ENCODE results near the gene LRRC71. TPM values are rescaled to one million over a fixed set of nuclear protein-coding genes. Genes with fewer than 3 reads are reported as not detected.
A peak's percentile ranks its signal among the peaks of the same experiment; 100 is the strongest.

Gene LRRC71
- total and polyA plus RNA-seq, 2 of the 4 experiments (the other 2 are of a cell fraction) = 0.50 TPM; not detected in 1

- Histone ChIP-seq H2BK5ac (ENCODE audit: low read depth, low read length, poor library complexity, severe bottlenecking) (peak within 1 kb of the TSS; percentile 92), H2AK5ac (ENCODE audit: low read depth, low read length) (peak within 1 kb of the TSS; percentile 43), H3K23ac (ENCODE audit: low read depth, low read length) (peak within 1 kb of the TSS; percentile 26), H2BK20ac (ENCODE audit: low read depth, low read length) (peak within 1 kb of the TSS; percentile 67; the same call in 1 of the 2 replicates), H2BK15ac (ENCODE audit: low read depth, low read length) (peak within 1 kb of the TSS; percentile 91; the same call in 2 of the 3 replicates), H2BK120ac (ENCODE audit: low read depth, low read length) (peak within 1 kb of the TSS; percentile 88), H4K5ac (ENCODE audit: low read depth, low read length) (peak within 1 kb of the TSS; percentile 55), H3K27me3 (ENCODE audit: control insufficient read depth, insufficient read depth, low read length) (peaks cover 6% of the 10 kb centered on the region), H3K4ac (ENCODE audit: low read depth, low read length) (peak within 1 kb of the TSS; percentile 78), H3K9me1 (ENCODE audit: insufficient read depth, low read length) (peaks cover 14% of the 10 kb centered on the region), H3K79me1 (ENCODE audit: low read depth in 1 of 2, low read length in 2 of 2) (peaks cover 4 to 46% of the 10 kb centered on the region in 2 experiments), H3K9me3 (ENCODE audit: control insufficient read depth, insufficient read depth, low read length) (no peaks in the 10 kb centered on the region), H3K4me1 (ENCODE audit: control insufficient read depth, insufficient read depth, low read length) (peaks cover 31% of the 10 kb centered on the region), H4K91ac (ENCODE audit: insufficient read depth, low read depth, low read length) (peak within 1 kb of the TSS; percentile 87), H4K8ac (ENCODE audit: low read depth in 2 of 2, low read length in 2 of 2) (peak within 1 kb of the TSS; percentile 58 to 86), H2AK9ac (replicated peaks; ENCODE audit: low read depth, low read length, poor library complexity) (peak within 1 kb of the TSS; percentile 96), H3K4me3 (ENCODE audit: insufficient read depth, low read depth, low read length) (peak within 1 kb of the TSS; percentile 52), H3K9ac (ENCODE audit: low read depth, low read length) (peak within 1 kb of the TSS; percentile 77), H3K4me2 (ENCODE audit: low read depth, low read length) (peak within 1 kb of the TSS; percentile 90), H3K18ac (ENCODE audit: low read depth, low read length) (peak within 1 kb of the TSS; percentile 27), H3K14ac (replicated peaks; ENCODE audit: low read depth, low read length) (peak within 1 kb of the TSS; percentile 41), H3K36me3 (ENCODE audit: control insufficient read depth, insufficient read depth, low read length) (no peaks in the 10 kb centered on the region), H4K20me1 (ENCODE audit: insufficient read depth, low read length) (peaks cover 2% of the 10 kb centered on the region; the same call in 1 of the 2 replicates), H3K27ac (ENCODE audit: insufficient read depth, low read length) (peak within 1 kb of the TSS; percentile 68), H2AFZ (replicated peaks; ENCODE audit: low read length, poor library complexity) (peak within 1 kb of the TSS; percentile 91), H3K56ac (ENCODE audit: extremely low read depth, insufficient read depth, low read length) (peak within 1 kb of the TSS; percentile 30; the same call in 1 of the 2 replicates)
- in situ Hi-C loops (cut with MboI; ENCODE audit: low sequenced_read_pairs) (loop anchor here (5.0 kb wide), 1 partner anchor 34 kb away; no protein-coding TSS in a partner anchor), intact Hi-C loops (cut with micrococcal nuclease) (no loop called here), dilution Hi-C loops (cut with HindIII; ENCODE audit: low sequenced_read_pairs, unreplicated experiment) (no loop called here)
- ChIA-PET CTCF (interaction anchor here (0.6 to 4.1 kb wide), 8 partner anchors 27 to 1446 kb away, joined by 3 to 24 read pairs (median 4); partner anchors contain the start of gene LRRC71), POLR2A (ENCODE audit: unreplicated experiment) (no interaction called here)
- ATAC-seq (ENCODE audit: low read depth) (no peak), DNase-seq (peak; percentile 31)
- 33% methylated on average over 16 of the region's 60 CpGs; no CpG with 5 or more reads in 1 of the 2 experiments for WGBS, 2 experiments (ENCODE audit: extremely low coverage in 2 of 2, insufficient read length in 1 of 2)
- BruUV-seq (replicated peaks) = no TSS peak
- TF ChIP-seq CTCF (conservative IDR thresholded peaks at IDR 0.05; ENCODE audit: low read depth, low read length) (0 out of 2 replicates have a peak, but pooled peaks have one; percentile 3), RCOR1 (IDR thresholded peaks at IDR 0.05; ENCODE audit: insufficient replicate concordance, low read length) (peak; percentile 79), CHD1 (IDR thresholded peaks at IDR 0.05; ENCODE audit: low read depth, low read length) (no peak)
Observed at GRCh38 chr1:156893048-156893953, 27.1 kb upstream of the LRRC71 start, which contains the start of gene PEAR1. Gene PEAR1, plus strand, starts transcription at chr1:156893718. Its CDS starts 10,209 bp downstream, at chr1:156903927.

Measured in IMR-90 (cell line).